HepG2 (cell line): ENCODE data around the gene KAT2A. TPM values are rescaled to one million over a fixed set of nuclear protein-coding genes. Genes with fewer than 3 reads are reported as not detected.
A peak's percentile ranks its signal among the peaks of the same experiment; 100 is the strongest.

Experiments
- ARNT2 ChIP-seq: sonication (generic); formaldehyde crosslinking; IDR thresholded peaks from 2 replicates; pipeline ENCODE4 v1.8.0; 2022; ENCODE audit warnings: mild to moderate bottlenecking, low read depth, missing genetic modification reagents, moderate library complexity
- CCDC6 ChIP-seq: sonication (generic); formaldehyde crosslinking; IDR thresholded peaks from 2 replicates; pipeline ENCODE4 v1.8.1; 2022; ENCODE audit warnings: mild to moderate bottlenecking, missing genetic modification reagents, moderate library complexity
- CHD4 ChIP-seq: fragments of 200-600 bp; sonication (generic); IDR thresholded peaks from 2 replicates; pipeline ENCODE4 v1.7.0; 2017; ENCODE audit warnings: mild to moderate bottlenecking, low read length, borderline replicate concordance
- ELF1 ChIP-seq: sonication (generic); formaldehyde crosslinking; IDR thresholded peaks from 2 replicates; pipeline ENCODE4 v1.4.0; 2020; ENCODE audit warnings: missing genetic modification reagents
- JDP2 ChIP-seq: sonication (generic); formaldehyde crosslinking; IDR thresholded peaks from 2 replicates; pipeline ENCODE4 v1.8.1; 2022; ENCODE audit warnings: missing genetic modification reagents, borderline replicate concordance
- KDM6A ChIP-seq: IDR thresholded peaks from 2 replicates; pipeline ENCODE4 v1.6.1; 2016; ENCODE audit warnings: low read depth
- MEF2D ChIP-seq: sonication (generic); formaldehyde crosslinking; IDR thresholded peaks from 2 replicates; pipeline ENCODE4 v1.5.1; 2020; ENCODE audit warnings: mild to moderate bottlenecking, missing genetic modification reagents
- SSRP1 ChIP-seq: IDR thresholded peaks from 2 replicates; pipeline ENCODE4 v1.6.1; 2016; ENCODE audit warnings: control low read depth
- TBX2 ChIP-seq: sonication (generic); formaldehyde crosslinking; IDR thresholded peaks from 2 replicates; pipeline ENCODE4 v1.5.0; 2020; ENCODE audit warnings: missing genetic modification reagents, mild to moderate bottlenecking, borderline replicate concordance
- ZNF331 ChIP-seq: sonication (generic); formaldehyde crosslinking; IDR thresholded peaks from 2 replicates; pipeline ENCODE4 v1.4.0; 2020; ENCODE audit warnings: missing genetic modification reagents
- ZNF350 ChIP-seq: sonication (generic); formaldehyde crosslinking; IDR thresholded peaks from 2 replicates; pipeline ENCODE4 v1.4.0; 2020; ENCODE audit warnings: mild to moderate bottlenecking, low read depth, missing genetic modification reagents, borderline replicate concordance
- ZNF354B ChIP-seq: sonication (generic); formaldehyde crosslinking; IDR thresholded peaks from 2 replicates; pipeline ENCODE4 v1.8.0; 2022; ENCODE audit warnings: mild to moderate bottlenecking, missing genetic modification reagents
- polyA plus RNA-seq, 8 experiments: library from polyadenylated mRNA; depleted of rRNA in 3 of 8; stranded (reverse) in 7 of 8; unstranded in 1 of 8; fragments of >200 nt; fragmentation: Illumina TruSeq in 4 of 8; extraction: Trizol in 4 of 8; gene quantifications; 2 replicates each; pipeline versions ENCODE4 v1.2.1 to v1.2.3, GENCODE V29; 2011 to 2016; ENCODE audit warnings: low read depth in 4 of 8, missing spikeins in 1 of 8, mixed read lengths in 1 of 8; ENCODE audit not compliant: insufficient read depth in 1 of 8
- total RNA-seq, 5 experiments: library from RNA; depleted of rRNA; stranded (reverse); fragments of >200 nt; fragmentation: Illumina TruSeq; extraction: Trizol; gene quantifications; 2 replicates each; pipeline ENCODE4 v1.2.3, GENCODE V29; 2016; ENCODE audit warnings: low read depth in 1 of 5
- TF ChIP-seq, protein P1 (sequence below): sonication (generic); formaldehyde crosslinking; IDR thresholded peaks from 2 replicates; pipeline ENCODE4 v1.9.0; 2021; ENCODE audit warnings: missing genetic modification reagents, borderline replicate concordance
- TF ChIP-seq, protein P2 (sequence below): IDR thresholded peaks from 2 replicates; pipeline ENCODE4 v1.6.1; 2016; ENCODE audit warnings: low read depth, control low read depth
- TF ChIP-seq, protein P3 (sequence below): IDR thresholded peaks from 2 replicates; pipeline ENCODE4 v1.6.1; 2016
- TF ChIP-seq, protein P4 (sequence below): sonication (generic); formaldehyde crosslinking; IDR thresholded peaks from 2 replicates; pipeline ENCODE4 v1.5.1; 2020; ENCODE audit warnings: mild to moderate bottlenecking, moderate library complexity, missing genetic modification reagents
- TF ChIP-seq, protein P5 (sequence below): sonication (generic); formaldehyde crosslinking; IDR thresholded peaks from 2 replicates; pipeline ENCODE4 v1.5.0; 2020; ENCODE audit warnings: mild to moderate bottlenecking, missing genetic modification reagents, borderline replicate concordance

Gene KAT2A
- total and polyA plus RNA-seq, 2 of the 13 experiments (the other 11 are each of a cell fraction or from before 2014, with no cell fraction given): 29.1 to 90.4 TPM

DNA sequence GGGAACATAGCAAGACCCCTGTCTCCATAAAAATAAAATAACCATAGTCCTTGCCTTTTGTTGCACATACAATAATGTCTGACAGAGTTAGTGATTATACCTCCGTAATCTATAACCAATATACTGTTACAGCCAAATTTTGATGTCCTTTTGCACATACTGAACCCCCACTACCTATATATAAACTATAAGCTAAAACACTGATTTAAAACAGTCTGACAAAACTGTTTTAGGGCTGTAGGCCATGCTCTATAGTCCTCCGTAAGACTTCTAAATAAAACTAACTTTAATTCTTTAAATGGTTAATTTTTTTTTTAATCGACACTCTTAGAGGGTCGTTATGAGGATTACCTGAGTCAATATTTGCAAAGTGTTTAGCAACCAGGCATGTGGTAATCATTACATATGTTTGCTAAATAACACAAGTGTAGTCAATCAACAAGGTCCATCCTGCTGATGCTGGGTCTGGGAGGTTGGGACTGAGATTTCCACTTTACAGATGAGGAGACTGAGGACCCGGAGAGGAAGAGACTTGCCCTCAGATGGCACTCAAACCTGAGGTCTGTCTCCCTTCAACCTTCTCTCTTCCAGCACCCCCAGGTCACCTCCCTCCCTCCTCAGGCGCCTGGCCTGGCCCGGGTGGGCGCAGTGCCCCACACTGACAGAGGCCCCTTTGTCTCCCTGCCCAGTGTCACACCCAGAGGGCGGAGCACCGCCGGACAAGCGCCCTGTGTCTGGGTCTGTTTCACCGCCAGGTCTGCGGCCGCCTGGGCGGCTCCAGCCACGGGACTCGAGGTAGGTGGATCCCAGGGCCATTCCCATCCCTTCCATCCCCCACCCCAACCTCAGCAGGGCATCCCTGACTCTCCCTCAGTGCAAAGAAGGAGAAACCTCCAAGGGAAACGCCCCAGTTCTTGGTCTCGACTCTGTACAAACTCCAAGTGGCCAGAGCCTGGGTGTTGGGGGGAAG is 33.1 kb downstream of the KAT2A start (continued):
- TF ChIP-seq, protein P1, sequence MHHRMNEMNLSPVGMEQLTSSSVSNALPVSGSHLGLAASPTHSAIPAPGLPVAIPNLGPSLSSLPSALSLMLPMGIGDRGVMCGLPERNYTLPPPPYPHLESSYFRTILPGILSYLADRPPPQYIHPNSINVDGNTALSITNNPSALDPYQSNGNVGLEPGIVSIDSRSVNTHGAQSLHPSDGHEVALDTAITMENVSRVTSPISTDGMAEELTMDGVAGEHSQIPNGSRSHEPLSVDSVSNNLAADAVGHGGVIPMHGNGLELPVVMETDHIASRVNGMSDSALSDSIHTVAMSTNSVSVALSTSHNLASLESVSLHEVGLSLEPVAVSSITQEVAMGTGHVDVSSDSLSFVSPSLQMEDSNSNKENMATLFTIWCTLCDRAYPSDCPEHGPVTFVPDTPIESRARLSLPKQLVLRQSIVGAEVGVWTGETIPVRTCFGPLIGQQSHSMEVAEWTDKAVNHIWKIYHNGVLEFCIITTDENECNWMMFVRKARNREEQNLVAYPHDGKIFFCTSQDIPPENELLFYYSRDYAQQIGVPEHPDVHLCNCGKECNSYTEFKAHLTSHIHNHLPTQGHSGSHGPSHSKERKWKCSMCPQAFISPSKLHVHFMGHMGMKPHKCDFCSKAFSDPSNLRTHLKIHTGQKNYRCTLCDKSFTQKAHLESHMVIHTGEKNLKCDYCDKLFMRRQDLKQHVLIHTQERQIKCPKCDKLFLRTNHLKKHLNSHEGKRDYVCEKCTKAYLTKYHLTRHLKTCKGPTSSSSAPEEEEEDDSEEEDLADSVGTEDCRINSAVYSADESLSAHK (CRISPR knock-in tag): no peak
- 0 out of 2 replicates have a peak, but pooled peaks have one; percentile 49 for TF ChIP-seq ELF1 (CRISPR knock-in tag)
- 0 out of 2 replicates have a peak, but pooled peaks have one; percentile 24 for TF ChIP-seq ZNF331 (CRISPR knock-in tag)
- TF ChIP-seq, protein P2, sequence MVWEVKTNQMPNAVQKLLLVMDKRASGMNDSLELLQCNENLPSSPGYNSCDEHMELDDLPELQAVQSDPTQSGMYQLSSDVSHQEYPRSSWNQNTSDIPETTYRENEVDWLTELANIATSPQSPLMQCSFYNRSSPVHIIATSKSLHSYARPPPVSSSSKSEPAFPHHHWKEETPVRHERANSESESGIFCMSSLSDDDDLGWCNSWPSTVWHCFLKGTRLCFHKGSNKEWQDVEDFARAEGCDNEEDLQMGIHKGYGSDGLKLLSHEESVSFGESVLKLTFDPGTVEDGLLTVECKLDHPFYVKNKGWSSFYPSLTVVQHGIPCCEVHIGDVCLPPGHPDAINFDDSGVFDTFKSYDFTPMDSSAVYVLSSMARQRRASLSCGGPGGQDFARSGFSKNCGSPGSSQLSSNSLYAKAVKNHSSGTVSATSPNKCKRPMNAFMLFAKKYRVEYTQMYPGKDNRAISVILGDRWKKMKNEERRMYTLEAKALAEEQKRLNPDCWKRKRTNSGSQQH (CRISPR knock-in tag): no peak
- no peak for TF ChIP-seq ZNF354B
- TF ChIP-seq, protein P3, sequence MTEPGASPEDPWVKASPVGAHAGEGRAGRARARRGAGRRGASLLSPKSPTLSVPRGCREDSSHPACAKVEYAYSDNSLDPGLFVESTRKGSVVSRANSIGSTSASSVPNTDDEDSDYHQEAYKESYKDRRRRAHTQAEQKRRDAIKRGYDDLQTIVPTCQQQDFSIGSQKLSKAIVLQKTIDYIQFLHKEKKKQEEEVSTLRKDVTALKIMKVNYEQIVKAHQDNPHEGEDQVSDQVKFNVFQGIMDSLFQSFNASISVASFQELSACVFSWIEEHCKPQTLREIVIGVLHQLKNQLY (CRISPR knock-in tag): peak; percentile 67; the same call in 1 of the 2 replicates
- TF ChIP-seq MEF2D (CRISPR knock-in tag): no peak
- TF ChIP-seq ARNT2 (CRISPR knock-in tag): peak; percentile 65
- peak; percentile 54; the same call in 1 of the 2 replicates for TF ChIP-seq ZNF350 (CRISPR knock-in tag)
- TF ChIP-seq KDM6A (CRISPR knock-in tag): no peak
- TF ChIP-seq, protein P4, sequence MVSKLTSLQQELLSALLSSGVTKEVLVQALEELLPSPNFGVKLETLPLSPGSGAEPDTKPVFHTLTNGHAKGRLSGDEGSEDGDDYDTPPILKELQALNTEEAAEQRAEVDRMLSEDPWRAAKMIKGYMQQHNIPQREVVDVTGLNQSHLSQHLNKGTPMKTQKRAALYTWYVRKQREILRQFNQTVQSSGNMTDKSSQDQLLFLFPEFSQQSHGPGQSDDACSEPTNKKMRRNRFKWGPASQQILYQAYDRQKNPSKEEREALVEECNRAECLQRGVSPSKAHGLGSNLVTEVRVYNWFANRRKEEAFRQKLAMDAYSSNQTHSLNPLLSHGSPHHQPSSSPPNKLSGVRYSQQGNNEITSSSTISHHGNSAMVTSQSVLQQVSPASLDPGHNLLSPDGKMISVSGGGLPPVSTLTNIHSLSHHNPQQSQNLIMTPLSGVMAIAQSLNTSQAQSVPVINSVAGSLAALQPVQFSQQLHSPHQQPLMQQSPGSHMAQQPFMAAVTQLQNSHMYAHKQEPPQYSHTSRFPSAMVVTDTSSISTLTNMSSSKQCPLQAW (CRISPR knock-in tag): no peak
- peak; percentile 87 for TF ChIP-seq SSRP1 (CRISPR knock-in tag)
- TF ChIP-seq CCDC6 (CRISPR knock-in tag): peak; percentile 67; the same call in 1 of the 2 replicates
- TF ChIP-seq CHD4: peak; percentile 95
- no peak for TF ChIP-seq JDP2 (CRISPR knock-in tag)
- TF ChIP-seq, protein P5, sequence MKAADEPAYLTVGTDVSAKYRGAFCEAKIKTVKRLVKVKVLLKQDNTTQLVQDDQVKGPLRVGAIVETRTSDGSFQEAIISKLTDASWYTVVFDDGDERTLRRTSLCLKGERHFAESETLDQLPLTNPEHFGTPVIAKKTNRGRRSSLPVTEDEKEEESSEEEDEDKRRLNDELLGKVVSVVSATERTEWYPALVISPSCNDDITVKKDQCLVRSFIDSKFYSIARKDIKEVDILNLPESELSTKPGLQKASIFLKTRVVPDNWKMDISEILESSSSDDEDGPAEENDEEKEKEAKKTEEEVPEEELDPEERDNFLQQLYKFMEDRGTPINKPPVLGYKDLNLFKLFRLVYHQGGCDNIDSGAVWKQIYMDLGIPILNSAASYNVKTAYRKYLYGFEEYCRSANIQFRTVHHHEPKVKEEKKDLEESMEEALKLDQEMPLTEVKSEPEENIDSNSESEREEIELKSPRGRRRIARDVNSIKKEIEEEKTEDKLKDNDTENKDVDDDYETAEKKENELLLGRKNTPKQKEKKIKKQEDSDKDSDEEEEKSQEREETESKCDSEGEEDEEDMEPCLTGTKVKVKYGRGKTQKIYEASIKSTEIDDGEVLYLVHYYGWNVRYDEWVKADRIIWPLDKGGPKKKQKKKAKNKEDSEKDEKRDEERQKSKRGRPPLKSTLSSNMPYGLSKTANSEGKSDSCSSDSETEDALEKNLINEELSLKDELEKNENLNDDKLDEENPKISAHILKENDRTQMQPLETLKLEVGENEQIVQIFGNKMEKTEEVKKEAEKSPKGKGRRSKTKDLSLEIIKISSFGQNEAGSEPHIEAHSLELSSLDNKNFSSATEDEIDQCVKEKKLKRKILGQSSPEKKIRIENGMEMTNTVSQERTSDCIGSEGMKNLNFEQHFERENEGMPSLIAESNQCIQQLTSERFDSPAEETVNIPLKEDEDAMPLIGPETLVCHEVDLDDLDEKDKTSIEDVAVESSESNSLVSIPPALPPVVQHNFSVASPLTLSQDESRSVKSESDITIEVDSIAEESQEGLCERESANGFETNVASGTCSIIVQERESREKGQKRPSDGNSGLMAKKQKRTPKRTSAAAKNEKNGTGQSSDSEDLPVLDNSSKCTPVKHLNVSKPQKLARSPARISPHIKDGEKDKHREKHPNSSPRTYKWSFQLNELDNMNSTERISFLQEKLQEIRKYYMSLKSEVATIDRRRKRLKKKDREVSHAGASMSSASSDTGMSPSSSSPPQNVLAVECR: peak; percentile 40
- TF ChIP-seq TBX2 (CRISPR knock-in tag): peak; percentile 92
